ENCODE data around the gene NRG3.

The NRG3 gene

GRCh38 chr10:82942286-82943099 lies 1067.5 kb downstream of the NRG3 start:
- ChIA-PET CTCF (no interaction called here), POLR2A (no interaction called here)
- H3K4me1 ChIP-seq (ENCODE audit: control insufficient read depth, insufficient read depth, low read length), result no peaks in the 10 kb centered on the region
- no peak overlapping the region for H3K4me3 ChIP-seq (ENCODE audit: low read depth, low read length)
- H3K27ac ChIP-seq (ENCODE audit: extremely low read depth, low read depth, low read length), result no peak overlapping the region
- TF ChIP-seq ZNF280C (tag by site-specific recombination; IDR thresholded peaks at IDR 0.05) (no peak), HOXA7 (CRISPR knock-in tag; IDR thresholded peaks at IDR 0.05; ENCODE audit: borderline replicate concordance) (no peak), ELK4 (IDR thresholded peaks at IDR 0.05; ENCODE audit: borderline replicate concordance, low read depth, low read length) (no peak), TCF7L2 (IDR thresholded peaks at IDR 0.05; ENCODE audit: borderline replicate concordance, low read depth, low read length) (no peak), ZNF391 (tag by site-specific recombination; IDR thresholded peaks at IDR 0.05; ENCODE audit: borderline replicate concordance, low read depth) (no peak), ZNF433 (tag by site-specific recombination; IDR thresholded peaks at IDR 0.05; ENCODE audit: low read depth) (no peak), ZNF239 (tag by site-specific recombination; IDR thresholded peaks at IDR 0.05) (no peak), ZNF76 (tag by site-specific recombination; IDR thresholded peaks at IDR 0.05; ENCODE audit: borderline replicate concordance, low read depth) (no peak), SALL2 (tag by site-specific recombination; IDR thresholded peaks at IDR 0.05; ENCODE audit: borderline replicate concordance) (no peak), PRDM4 (tag by site-specific recombination; IDR thresholded peaks at IDR 0.05) (no peak), EGR2 (tag by site-specific recombination; IDR thresholded peaks at IDR 0.05; ENCODE audit: low read depth) (no peak), ZNF302 (tag by site-specific recombination; IDR thresholded peaks at IDR 0.05; ENCODE audit: low read depth) (no peak), ZNF530 (tag by site-specific recombination; IDR thresholded peaks at IDR 0.05; ENCODE audit: low read depth) (no peak), REPIN1 (tag by site-specific recombination; IDR thresholded peaks at IDR 0.05; ENCODE audit: low read depth) (no peak), KLF7 (tag by site-specific recombination; IDR thresholded peaks at IDR 0.05; ENCODE audit: borderline replicate concordance) (no peak), ZNF18 (tag by site-specific recombination; IDR thresholded peaks at IDR 0.05) (no peak)
- TF ChIP-seq, protein P1, sequence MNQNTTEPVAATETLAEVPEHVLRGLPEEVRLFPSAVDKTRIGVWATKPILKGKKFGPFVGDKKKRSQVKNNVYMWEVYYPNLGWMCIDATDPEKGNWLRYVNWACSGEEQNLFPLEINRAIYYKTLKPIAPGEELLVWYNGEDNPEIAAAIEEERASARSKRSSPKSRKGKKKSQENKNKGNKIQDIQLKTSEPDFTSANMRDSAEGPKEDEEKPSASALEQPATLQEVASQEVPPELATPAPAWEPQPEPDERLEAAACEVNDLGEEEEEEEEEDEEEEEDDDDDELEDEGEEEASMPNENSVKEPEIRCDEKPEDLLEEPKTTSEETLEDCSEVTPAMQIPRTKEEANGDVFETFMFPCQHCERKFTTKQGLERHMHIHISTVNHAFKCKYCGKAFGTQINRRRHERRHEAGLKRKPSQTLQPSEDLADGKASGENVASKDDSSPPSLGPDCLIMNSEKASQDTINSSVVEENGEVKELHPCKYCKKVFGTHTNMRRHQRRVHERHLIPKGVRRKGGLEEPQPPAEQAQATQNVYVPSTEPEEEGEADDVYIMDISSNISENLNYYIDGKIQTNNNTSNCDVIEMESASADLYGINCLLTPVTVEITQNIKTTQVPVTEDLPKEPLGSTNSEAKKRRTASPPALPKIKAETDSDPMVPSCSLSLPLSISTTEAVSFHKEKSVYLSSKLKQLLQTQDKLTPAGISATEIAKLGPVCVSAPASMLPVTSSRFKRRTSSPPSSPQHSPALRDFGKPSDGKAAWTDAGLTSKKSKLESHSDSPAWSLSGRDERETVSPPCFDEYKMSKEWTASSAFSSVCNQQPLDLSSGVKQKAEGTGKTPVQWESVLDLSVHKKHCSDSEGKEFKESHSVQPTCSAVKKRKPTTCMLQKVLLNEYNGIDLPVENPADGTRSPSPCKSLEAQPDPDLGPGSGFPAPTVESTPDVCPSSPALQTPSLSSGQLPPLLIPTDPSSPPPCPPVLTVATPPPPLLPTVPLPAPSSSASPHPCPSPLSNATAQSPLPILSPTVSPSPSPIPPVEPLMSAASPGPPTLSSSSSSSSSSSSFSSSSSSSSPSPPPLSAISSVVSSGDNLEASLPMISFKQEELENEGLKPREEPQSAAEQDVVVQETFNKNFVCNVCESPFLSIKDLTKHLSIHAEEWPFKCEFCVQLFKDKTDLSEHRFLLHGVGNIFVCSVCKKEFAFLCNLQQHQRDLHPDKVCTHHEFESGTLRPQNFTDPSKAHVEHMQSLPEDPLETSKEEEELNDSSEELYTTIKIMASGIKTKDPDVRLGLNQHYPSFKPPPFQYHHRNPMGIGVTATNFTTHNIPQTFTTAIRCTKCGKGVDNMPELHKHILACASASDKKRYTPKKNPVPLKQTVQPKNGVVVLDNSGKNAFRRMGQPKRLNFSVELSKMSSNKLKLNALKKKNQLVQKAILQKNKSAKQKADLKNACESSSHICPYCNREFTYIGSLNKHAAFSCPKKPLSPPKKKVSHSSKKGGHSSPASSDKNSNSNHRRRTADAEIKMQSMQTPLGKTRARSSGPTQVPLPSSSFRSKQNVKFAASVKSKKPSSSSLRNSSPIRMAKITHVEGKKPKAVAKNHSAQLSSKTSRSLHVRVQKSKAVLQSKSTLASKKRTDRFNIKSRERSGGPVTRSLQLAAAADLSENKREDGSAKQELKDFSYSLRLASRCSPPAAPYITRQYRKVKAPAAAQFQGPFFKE (tag by site-specific recombination; IDR thresholded peaks at IDR 0.05; ENCODE audit: borderline replicate concordance), result no peak
- TF ChIP-seq, protein P2, sequence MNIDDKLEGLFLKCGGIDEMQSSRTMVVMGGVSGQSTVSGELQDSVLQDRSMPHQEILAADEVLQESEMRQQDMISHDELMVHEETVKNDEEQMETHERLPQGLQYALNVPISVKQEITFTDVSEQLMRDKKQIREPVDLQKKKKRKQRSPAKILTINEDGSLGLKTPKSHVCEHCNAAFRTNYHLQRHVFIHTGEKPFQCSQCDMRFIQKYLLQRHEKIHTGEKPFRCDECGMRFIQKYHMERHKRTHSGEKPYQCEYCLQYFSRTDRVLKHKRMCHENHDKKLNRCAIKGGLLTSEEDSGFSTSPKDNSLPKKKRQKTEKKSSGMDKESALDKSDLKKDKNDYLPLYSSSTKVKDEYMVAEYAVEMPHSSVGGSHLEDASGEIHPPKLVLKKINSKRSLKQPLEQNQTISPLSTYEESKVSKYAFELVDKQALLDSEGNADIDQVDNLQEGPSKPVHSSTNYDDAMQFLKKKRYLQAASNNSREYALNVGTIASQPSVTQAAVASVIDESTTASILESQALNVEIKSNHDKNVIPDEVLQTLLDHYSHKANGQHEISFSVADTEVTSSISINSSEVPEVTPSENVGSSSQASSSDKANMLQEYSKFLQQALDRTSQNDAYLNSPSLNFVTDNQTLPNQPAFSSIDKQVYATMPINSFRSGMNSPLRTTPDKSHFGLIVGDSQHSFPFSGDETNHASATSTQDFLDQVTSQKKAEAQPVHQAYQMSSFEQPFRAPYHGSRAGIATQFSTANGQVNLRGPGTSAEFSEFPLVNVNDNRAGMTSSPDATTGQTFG (tag by site-specific recombination; IDR thresholded peaks at IDR 0.05; ENCODE audit: borderline replicate concordance), result no peak
- H3K9me3 ChIP-seq (ENCODE audit: control insufficient read depth, insufficient read depth, low read depth, low read length), result no peaks in the 10 kb centered on the region
- no peaks in the 10 kb centered on the region for H3K36me3 ChIP-seq (ENCODE audit: control insufficient read depth in 2 of 2, insufficient read depth in 1 of 2, low read length in 2 of 2)

Measured in HEK293 (cell line).